ENCODE results near the gene LAMA3.

Gene LAMA3

DNA sequence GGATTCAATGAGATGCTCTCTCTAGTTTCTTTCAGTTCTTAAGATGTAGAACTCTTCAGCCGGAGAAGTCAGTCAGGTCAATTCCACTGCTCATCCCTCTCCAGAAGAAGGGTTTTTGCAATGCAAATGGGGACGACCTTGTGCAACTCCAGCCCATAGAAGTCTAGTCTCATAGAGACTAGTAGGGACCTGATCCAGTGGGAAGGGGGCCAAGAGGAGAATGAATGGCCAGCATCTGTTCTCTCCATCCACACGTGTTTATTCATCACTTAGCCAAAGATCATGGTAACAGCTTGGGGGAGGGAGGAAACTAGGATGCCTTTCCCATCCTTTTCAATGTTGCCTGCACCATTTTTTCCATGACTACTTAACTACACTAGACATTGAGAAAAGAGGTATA, 120.2 kb downstream of the LAMA3 start:
- TF ChIP-seq POLR2A (IDR thresholded peaks at IDR 0.05; ENCODE audit: low read length) (no peak), GATA1 (IDR thresholded peaks at IDR 0.05; ENCODE audit: low read depth, low read length) (no peak)
- no peak for DNase-seq

DNA sequence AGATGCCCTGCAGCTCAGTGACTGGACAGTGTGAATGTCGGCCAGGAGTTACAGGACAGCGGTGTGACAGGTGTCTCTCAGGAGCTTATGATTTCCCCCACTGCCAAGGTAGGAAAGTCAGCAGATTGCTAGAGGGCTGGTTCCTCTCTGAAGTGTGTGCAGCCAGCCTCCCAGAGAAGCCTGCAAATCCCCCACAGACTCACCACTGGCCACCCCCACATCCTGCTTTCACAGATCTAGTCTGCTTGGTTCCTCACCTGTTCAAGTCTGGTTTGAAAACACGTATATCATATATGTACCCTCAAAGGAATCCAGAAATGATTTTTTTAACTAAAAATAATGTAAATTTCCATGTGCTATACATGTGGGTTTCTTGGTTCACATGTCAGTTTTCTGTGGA, 121.1 kb downstream of the LAMA3 start:
- TF ChIP-seq GATA1 (IDR thresholded peaks at IDR 0.05; ENCODE audit: low read depth, low read length) = no peak
- TF ChIP-seq POLR2A (IDR thresholded peaks at IDR 0.05; ENCODE audit: low read length) = no peak
- no peak for DNase-seq

DNA sequence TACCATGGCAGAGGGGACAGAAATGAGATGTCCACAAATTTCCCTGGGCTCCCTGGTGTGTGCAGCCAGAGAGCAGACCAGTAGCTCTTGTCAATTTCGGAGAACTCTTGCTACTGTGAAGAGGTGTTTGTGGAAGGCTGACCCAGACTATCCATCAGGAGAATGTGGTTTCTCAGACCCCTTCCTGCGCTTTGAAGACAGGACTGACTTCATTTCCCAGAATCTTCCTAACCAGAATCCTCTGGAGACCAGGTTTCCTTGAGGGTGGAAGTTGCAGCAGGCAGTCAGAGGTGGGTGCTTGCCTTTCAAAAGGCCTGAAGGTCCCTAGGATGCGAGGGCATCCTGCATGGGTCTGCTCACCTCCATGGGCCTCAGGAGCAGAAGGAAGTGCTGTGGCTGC, 121.9 kb downstream of the LAMA3 start:
- TF ChIP-seq POLR2A (IDR thresholded peaks at IDR 0.05; ENCODE audit: low read length) = no peak
- no peak for TF ChIP-seq GATA1 (IDR thresholded peaks at IDR 0.05; ENCODE audit: low read depth, low read length)
- DNase-seq = no peak

DNA sequence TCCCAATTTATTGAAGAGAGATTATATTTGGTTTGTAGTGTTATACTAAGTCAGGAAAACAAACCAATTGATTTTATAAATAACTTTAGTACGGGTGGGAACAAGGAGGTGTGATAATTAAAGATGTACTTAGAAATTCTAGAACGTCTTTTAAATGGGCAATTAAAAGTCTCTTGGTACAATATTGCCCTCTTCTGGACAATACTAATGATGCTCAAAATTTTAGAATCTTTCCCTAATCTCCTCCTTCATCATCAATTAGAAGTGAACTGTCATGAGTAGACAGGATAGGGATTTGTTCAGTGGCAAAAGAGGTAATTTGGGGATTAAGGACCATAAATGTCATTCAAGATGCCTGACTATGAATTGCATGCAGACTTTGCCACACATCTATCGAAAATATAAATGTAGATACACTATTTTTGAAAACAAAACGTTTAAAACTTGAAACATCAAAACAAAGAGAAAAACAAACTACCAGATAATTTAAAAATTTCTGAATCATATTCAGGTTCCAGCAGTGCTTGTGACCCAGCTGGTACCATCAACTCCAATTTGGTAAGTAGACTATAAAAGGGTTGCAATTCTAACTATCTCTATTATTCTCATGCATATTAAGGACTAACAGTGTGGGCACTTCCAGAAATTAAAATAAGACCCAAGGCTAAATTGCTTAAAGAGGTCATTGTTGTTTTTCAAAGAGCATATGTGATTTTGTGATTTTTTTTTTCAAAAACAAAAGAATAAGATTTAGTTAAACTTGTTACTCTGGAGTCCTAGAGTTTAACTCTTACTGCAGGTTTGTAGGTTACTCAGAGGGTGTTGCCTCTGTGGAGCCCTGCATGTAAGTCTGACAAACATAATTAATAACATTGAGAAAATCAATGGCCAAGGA, 123.5 kb downstream of the LAMA3 start:
- no peak for TF ChIP-seq GATA1 (IDR thresholded peaks at IDR 0.05; ENCODE audit: low read depth, low read length)
- TF ChIP-seq POLR2A (IDR thresholded peaks at IDR 0.05; ENCODE audit: low read length) = no peak
- DNase-seq = peak; percentile 31 to 60

DNA sequence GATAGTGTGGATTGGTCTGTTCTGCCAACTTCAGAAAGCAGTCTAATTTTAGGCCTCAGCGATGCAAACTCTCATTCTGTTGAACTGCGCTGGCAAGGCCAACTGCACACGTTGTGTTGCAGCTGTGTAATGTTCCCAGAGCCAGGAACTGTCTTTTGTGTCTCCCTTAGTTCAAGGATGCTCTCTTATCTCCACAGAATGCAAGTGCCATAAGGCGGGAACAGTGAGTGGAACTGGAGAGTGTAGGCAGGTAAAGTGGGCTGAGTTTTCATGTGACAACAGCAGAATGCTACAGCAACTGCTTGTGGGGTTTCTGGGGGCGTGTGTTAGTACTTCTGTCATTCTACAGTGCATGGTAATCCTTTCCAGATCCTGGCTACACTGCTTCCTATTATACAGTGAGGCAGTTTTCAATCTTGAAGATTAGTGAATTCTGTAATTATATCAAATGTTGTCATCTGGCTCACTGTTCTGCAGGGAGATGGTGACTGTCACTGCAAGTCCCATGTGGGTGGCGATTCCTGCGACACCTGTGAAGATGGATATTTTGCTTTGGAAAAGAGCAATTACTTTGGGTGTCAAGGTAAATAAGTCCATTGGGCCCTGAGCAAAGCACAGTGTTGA, 125.8 kb downstream of the LAMA3 start:
- no peak for DNase-seq
- TF ChIP-seq POLR2A (IDR thresholded peaks at IDR 0.05; ENCODE audit: low read length) = no peak
- TF ChIP-seq GATA1 (IDR thresholded peaks at IDR 0.05; ENCODE audit: low read depth, low read length) = no peak

DNA sequence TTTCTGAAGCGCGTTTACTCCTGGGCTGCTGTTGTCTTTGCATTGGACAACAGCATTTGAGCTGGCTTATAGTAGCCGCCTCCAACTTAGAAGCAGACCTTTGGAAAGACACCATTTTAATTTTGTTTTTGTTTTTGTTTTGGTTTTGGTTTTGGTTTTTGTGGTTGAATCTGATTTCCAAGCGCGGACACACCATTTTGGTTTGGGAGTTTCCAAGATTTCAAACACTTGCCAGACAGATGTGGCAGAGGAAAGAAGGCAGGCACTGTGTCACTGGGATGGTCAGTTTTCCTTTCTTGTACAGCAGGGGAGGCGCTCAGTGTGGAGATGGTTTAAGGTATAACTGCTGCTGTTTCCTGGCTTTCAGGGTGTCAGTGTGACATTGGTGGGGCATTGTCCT, 126.8 kb downstream of the LAMA3 start:
- TF ChIP-seq POLR2A (IDR thresholded peaks at IDR 0.05; ENCODE audit: low read length) (no peak), GATA1 (IDR thresholded peaks at IDR 0.05; ENCODE audit: low read depth, low read length) (no peak)
- no peak for DNase-seq

DNA sequence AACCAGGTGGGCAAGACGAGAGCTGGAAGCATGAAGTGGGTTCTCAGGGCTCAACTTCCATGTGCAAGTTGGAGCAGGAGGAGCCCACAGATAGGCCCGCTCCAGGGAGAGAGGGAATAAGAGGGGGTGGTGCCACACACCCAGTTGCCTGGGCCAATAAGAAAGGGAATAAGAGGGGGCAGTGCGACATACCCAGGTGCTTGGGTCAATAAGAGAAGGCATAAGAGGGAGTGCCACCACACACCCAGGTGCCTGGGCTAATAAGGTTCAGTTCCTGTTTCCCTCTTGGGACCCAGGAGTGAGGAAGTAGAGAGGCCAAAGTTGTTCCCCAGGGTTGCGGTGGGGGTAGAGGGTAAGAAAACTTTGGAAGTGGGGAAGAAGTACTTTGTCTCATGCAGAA, 127.5 kb downstream of the LAMA3 start:
- no peak for TF ChIP-seq GATA1 (IDR thresholded peaks at IDR 0.05; ENCODE audit: low read depth, low read length)
- TF ChIP-seq POLR2A (IDR thresholded peaks at IDR 0.05; ENCODE audit: low read length) = no peak
- no peak for DNase-seq

DNA sequence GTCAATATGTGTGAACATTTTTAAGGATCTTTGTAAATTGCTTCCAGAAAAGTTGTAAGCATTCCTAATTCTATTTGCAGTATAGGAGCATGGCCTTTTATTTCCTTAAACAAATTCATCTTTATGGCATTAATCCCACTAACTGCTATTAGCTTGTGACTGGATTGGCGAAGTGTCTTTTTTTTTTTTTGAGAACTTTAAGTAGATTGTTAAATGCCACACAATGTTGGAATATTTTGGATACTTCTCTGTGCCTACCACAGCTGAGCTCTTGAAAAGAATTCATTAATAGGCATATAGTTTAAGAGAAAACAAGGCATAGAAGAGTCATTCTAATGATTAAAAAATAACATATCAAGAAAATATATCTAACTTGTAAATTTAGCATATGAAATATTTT, 129.7 kb downstream of the LAMA3 start:
- TF ChIP-seq POLR2A (IDR thresholded peaks at IDR 0.05; ENCODE audit: low read length) = no peak
- TF ChIP-seq GATA1 (IDR thresholded peaks at IDR 0.05; ENCODE audit: low read depth, low read length) = no peak
- DNase-seq = no peak

DNA sequence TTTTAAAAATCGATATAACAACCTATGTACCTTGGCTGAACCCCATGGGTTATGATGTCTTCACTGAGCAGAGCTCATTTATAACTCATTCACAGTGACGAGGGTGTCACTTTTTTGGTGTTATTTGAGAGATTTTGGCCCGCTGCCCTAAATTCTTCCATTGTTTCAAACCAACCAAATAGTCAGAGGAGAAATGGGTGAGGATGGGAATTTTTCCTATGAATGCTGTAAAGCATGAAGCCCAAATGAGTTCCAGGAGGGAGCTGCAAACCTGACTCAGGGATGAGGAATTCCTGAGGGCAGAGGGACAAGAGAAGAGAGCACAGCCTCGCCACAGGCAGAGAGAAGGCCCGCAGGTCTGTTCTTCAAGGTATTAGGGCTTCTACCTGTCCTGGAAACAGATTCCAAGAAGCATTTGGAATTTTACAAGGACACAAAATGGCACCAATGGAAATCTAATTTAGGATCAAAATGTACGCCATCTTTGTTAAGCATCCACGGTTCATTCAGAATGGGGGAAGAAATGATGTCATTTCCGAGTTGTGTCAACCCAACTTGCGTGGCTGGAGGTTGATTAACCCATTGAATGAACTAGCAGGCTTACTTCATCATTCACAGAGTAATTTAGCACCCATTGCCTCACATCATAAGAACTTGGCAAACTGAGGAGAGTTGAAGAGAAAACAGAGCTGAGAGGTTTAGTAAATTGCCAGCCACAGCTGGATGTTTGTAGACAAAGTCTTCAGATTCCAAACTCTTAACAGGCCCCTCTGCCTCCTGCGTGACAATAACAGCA, 133.5 kb downstream of the LAMA3 start:
- no peak for DNase-seq
- no peak for TF ChIP-seq POLR2A (IDR thresholded peaks at IDR 0.05; ENCODE audit: low read length)
- no peak for TF ChIP-seq GATA1 (IDR thresholded peaks at IDR 0.05; ENCODE audit: low read depth, low read length)

DNA sequence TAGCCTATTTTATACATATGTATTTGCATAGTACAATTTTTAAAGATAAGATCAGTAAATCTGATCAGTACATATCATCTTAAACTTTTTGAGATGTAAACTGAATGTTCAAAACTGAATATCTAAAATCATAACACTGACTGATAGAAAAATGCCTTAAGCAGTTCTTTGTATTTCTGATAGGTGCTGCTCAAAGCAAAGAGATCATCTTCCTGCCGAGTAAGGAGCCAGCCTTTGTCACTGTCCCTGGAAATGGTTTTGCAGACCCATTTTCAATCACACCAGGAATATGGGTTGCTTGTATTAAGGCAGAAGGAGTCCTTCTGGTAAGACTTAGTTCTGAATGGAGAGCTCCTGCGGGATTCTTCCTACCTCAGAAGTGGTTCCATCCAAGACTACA, 135.0 kb downstream of the LAMA3 start:
- no peak for DNase-seq
- TF ChIP-seq GATA1 (IDR thresholded peaks at IDR 0.05; ENCODE audit: low read depth, low read length) (no peak), POLR2A (IDR thresholded peaks at IDR 0.05; ENCODE audit: low read length) (no peak)

DNA sequence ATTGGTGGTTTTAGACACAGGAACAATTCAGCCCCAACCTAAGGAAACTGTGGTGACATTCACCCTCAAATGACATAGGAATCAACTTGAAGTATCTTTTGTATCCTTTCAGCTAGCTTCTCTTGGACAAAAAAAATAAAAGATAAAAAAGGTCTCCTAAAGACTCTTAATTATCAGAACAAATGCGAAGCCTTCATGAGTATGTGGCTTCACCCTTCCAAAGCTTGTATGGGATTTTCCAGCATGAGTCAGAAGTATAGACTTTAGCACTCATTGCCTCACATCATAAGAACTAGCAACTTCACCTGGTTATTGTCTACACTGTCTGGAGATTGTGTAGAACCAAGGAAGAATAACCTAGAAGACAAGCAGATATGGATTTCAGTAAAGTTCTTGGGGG, 135.4 kb downstream of the LAMA3 start:
- TF ChIP-seq GATA1 (IDR thresholded peaks at IDR 0.05; ENCODE audit: low read depth, low read length) = no peak
- no peak for TF ChIP-seq POLR2A (IDR thresholded peaks at IDR 0.05; ENCODE audit: low read length)
- no peak for DNase-seq

DNA sequence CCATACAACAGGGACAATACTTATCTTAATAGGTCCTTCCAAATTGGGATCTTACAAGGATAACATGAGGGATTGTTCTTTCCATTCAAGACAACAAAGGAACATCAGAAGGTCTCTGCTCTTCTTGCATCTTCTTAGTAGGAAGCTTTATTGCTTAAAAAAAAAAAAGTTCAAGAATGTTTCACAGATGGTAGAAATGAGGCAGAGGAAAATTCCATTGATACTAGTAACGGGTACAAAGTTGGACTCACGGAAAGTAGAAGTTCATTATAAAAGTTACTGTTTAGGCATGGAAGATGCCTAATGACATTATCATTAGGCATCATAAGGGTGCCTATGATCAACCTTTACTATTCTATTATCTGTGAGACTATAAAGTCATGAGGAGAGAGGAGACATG, 136.2 kb downstream of the LAMA3 start:
- no peak for DNase-seq
- TF ChIP-seq POLR2A (IDR thresholded peaks at IDR 0.05; ENCODE audit: low read length) = no peak
- no peak for TF ChIP-seq GATA1 (IDR thresholded peaks at IDR 0.05; ENCODE audit: low read depth, low read length)

DNA sequence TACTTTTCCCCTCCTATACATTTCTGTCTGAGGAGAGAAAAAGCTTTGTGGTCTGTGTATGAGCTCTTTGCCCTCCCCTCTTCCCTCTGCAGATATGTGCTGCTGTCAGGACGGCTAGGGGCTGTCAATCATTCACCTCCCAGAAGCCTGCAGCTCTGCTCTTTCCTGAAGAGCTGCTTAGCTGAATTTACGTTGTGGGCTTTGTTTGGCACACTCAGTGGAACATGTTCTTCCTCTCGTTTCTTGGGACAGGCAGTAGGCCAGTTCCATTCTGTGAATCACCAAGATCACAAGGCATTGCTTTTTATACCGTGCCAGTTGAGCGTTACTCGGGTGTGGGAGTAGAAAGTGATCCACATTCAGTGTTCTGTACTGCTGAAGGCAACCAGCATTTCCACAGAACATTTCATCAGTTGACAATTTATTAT, 136.7 kb downstream of the LAMA3 start:
- no peak for DNase-seq
- TF ChIP-seq POLR2A (IDR thresholded peaks at IDR 0.05; ENCODE audit: low read length) (no peak), GATA1 (IDR thresholded peaks at IDR 0.05; ENCODE audit: low read depth, low read length) (no peak)

Data from erythroblast (primary cell).